Esophagus (tissue), 2 donors: Measurements from ENCODE around the gene GAPVD1. TPM values are rescaled to one million over a fixed set of nuclear protein-coding genes. Genes with fewer than 3 reads are reported as not detected.

Source experiments
- H3K27ac ChIP-seq, 2 donors: one replicate each; pipeline ENCODE4 v1.5.1; 2013; ENCODE audit warnings: low read depth in 2 of 2, mild to moderate bottlenecking in 2 of 2, inconsistent platforms in 1 of 2, low read length in 1 of 2, moderate library complexity in 1 of 2
- H3K27me3 ChIP-seq, 2 donors: one replicate each; pipeline ENCODE4 v1.6.1; 2013; ENCODE audit warnings: low read length in 2 of 2, control low read depth in 1 of 2, mild to moderate bottlenecking in 1 of 2; ENCODE audit not compliant: insufficient read depth in 2 of 2, control insufficient read depth in 1 of 2
- H3K36me3 ChIP-seq, 2 donors: one replicate each; pipeline ENCODE4 v1.6.1; 2013; ENCODE audit warnings: low read length in 1 of 2; ENCODE audit not compliant: control insufficient read depth in 2 of 2, insufficient read depth in 2 of 2
- H3K4me1 ChIP-seq, 2 donors: one replicate each; pipeline ENCODE4 v1.6.1; 2013; ENCODE audit warnings: low read length in 1 of 2; ENCODE audit not compliant: control insufficient read depth in 2 of 2, insufficient read depth in 2 of 2
- H3K4me3 ChIP-seq, 2 donors: one replicate each; pipeline ENCODE4 v1.5.1; 2013; ENCODE audit warnings: low read length in 2 of 2, mild to moderate bottlenecking in 2 of 2, low read depth in 1 of 2, moderate library complexity in 1 of 2
- H3K9me3 ChIP-seq, 2 donors: one replicate each; pipeline ENCODE4 v1.6.1; 2013; ENCODE audit warnings: mild to moderate bottlenecking in 2 of 2, low read depth in 1 of 2, low read length in 1 of 2, moderate library complexity in 1 of 2; ENCODE audit not compliant: control insufficient read depth in 2 of 2, insufficient read depth in 1 of 2
- WGBS, 2 donors: extraction: QIAGEN DNeasy Blood & Tissue Kit; methylation state at CpG; one replicate each; pipeline ENCODE4 v1.1.7; 2013; 5-methylcytosine and 5-hydroxymethylcytosine counted together
- polyA plus RNA-seq, 2 donors: library from polyadenylated mRNA; stranded (reverse); fragments of 200-250 nt; gene quantifications; one replicate each; pipeline ENCODE4 v1.2.3, GENCODE V29; 2013
- donor health status: healthy with polysubstance abuse.
- donor health status: Bipolar disorder and iron deficiency.

The GAPVD1 gene
- polyA plus RNA-seq, 2 donors: 9.9 to 10.9 TPM

- 76 to 84% methylated on average over 7 of the region's 7 CpGs for WGBS, 2 donors
- peaks cover 4% of the 10 kb centered on the region in 2 donors for H3K36me3 ChIP-seq
- H3K27me3 ChIP-seq: no peaks in the 10 kb centered on the region
- peak overlapping the region; percentile 1 to 85 for H3K4me3 ChIP-seq
- no peaks in the 10 kb centered on the region for H3K9me3 ChIP-seq
- peaks cover 0 to 2% of the 10 kb centered on the region in 2 donors for H3K4me1 ChIP-seq
- H3K27ac ChIP-seq: no peak overlapping the region
Measured at GRCh38 chr9:125238127-125238914, 23.3 kb upstream of the GAPVD1 start.

- no peaks in the 10 kb centered on the region for H3K27me3 ChIP-seq
- peaks cover 4% of the 10 kb centered on the region in 2 donors for H3K36me3 ChIP-seq
- peak overlapping the region in 1 of 2 donors; percentile 85 for H3K4me3 ChIP-seq
- 73 to 86% methylated on average over 14 of the region's 14 CpGs for WGBS, 2 donors
- H3K4me1 ChIP-seq: peaks cover 0 to 2% of the 10 kb centered on the region in 2 donors
- no peak overlapping the region for H3K27ac ChIP-seq
- no peaks in the 10 kb centered on the region for H3K9me3 ChIP-seq
Measured at GRCh38 chr9:125238915-125239446, 22.6 kb upstream of the GAPVD1 start.

- 13 to 14% methylated on average over 8 of the region's 8 CpGs for WGBS, 2 donors
- H3K4me1 ChIP-seq: peaks cover 0 to 2% of the 10 kb centered on the region in 2 donors
Measured at GRCh38 chr9:125239631-125240597, 21.7 kb upstream of the GAPVD1 start.

GRCh38 chr9:125240649-125240999, 21.0 kb upstream of the GAPVD1 start:
- Histone ChIP-seq H3K4me1 (peaks cover 0 to 2% of the 10 kb centered on the region in 2 donors), H3K27ac (peak overlapping the region; percentile 88 to 97), H3K27me3 (no peaks in the 10 kb centered on the region), H3K4me3 (peak overlapping the region; percentile 85 to 98), H3K36me3 (peaks cover 3 to 4% of the 10 kb centered on the region in 2 donors), H3K9me3 (no peaks in the 10 kb centered on the region)
- 0% methylated on average over 33 of the region's 33 CpGs for WGBS, 2 donors

More at GRCh38 chr9:125239631-125240597, 21.7 kb upstream of the GAPVD1 start:
- peak overlapping the region; percentile 85 to 98 for H3K4me3 ChIP-seq
- no peaks in the 10 kb centered on the region for H3K9me3 ChIP-seq
- H3K27ac ChIP-seq: peak overlapping the region in 1 of 2 donors; percentile 97
- no peaks in the 10 kb centered on the region for H3K27me3 ChIP-seq
- peaks cover 4% of the 10 kb centered on the region in 2 donors for H3K36me3 ChIP-seq

GRCh38 chr9:125241000-125241862, 20.4 kb upstream of the GAPVD1 start, which contains the start of gene HSPA5:
Gene HSPA5, minus strand, starts transcription at chr9:125241343. Its CDS starts 217 bp downstream, at chr9:125241126.
- Histone ChIP-seq H3K4me1 (peaks cover 0 to 2% of the 10 kb centered on the region in 2 donors), H3K4me3 (peak within 1 kb of the TSS; percentile 85 to 98), H3K36me3 (peaks cover 0 to 4% of the 10 kb centered on the region in 2 donors), H3K27ac (peak within 1 kb of the TSS; percentile 97 to 98), H3K9me3 (no peaks in the 10 kb centered on the region), H3K27me3 (no peaks in the 10 kb centered on the region)
- WGBS, 2 donors: 0% methylated on average over 58 to 59 of the region's 59 CpGs

- Histone ChIP-seq H3K4me3 (peak overlapping the region; percentile 77 to 81), H3K27ac (peak overlapping the region; percentile 97 to 98), H3K36me3 (peaks cover 0 to 4% of the 10 kb centered on the region in 2 donors), H3K9me3 (no peaks in the 10 kb centered on the region), H3K4me1 (peaks cover 0 to 2% of the 10 kb centered on the region in 2 donors), H3K27me3 (no peaks in the 10 kb centered on the region)
- 20 to 21% methylated on average over 27 of the region's 27 CpGs for WGBS, 2 donors
Measured at GRCh38 chr9:125241863-125242739, 19.5 kb upstream of the GAPVD1 start.

GRCh38 chr9:125243792-125244260, 17.8 kb upstream of the GAPVD1 start:
- H3K4me1 ChIP-seq: peaks cover 0 to 2% of the 10 kb centered on the region in 2 donors
- no peak overlapping the region for H3K4me3 ChIP-seq
- no peaks in the 10 kb centered on the region for H3K9me3 ChIP-seq
- peaks cover 0 to 2% of the 10 kb centered on the region in 2 donors for H3K36me3 ChIP-seq
- WGBS, 2 donors: 94 to 95% methylated on average over 15 of the region's 15 CpGs
- H3K27ac ChIP-seq: no peak overlapping the region
- H3K27me3 ChIP-seq: no peaks in the 10 kb centered on the region

GRCh38 chr9:125246261-125246667, 15.4 kb upstream of the GAPVD1 start:
- no peaks in the 10 kb centered on the region for H3K36me3 ChIP-seq
- no peak overlapping the region for H3K4me3 ChIP-seq
- no peaks in the 10 kb centered on the region for H3K27me3 ChIP-seq
- 86% methylated on average over 6 of the region's 6 CpGs for WGBS, 2 donors
- no peaks in the 10 kb centered on the region for H3K9me3 ChIP-seq
- no peaks in the 10 kb centered on the region for H3K4me1 ChIP-seq
- H3K27ac ChIP-seq: no peak overlapping the region
